ENCODE measurements around the gene FAM219B.

The FAM219B gene

DNA sequence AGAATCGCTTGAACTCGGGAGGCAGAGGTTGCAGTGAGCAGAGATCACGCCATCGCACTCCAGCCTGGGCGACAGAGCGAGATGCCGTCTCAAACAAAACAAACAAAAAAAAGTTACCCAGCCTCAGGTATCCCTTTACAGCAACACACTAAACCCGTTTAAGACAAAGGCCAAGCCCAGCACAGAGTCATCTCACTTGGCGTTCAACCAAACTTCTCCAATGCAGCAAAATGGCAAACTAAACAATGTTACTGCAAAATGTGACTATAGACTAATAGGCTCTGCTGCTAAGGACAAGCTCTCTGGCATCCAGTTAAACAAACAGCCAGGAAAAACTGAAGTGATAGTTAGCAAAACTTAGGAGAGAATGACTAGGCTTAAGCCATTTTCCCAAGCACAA, 6.4 kb upstream of the FAM219B start:
- TF ChIP-seq GATA3 (IDR thresholded peaks at IDR 0.05; ENCODE audit: low read depth, low read length): no peak
- TF ChIP-seq GATA2 (IDR thresholded peaks at IDR 0.05; ENCODE audit: low read depth, low read length): no peak

DNA sequence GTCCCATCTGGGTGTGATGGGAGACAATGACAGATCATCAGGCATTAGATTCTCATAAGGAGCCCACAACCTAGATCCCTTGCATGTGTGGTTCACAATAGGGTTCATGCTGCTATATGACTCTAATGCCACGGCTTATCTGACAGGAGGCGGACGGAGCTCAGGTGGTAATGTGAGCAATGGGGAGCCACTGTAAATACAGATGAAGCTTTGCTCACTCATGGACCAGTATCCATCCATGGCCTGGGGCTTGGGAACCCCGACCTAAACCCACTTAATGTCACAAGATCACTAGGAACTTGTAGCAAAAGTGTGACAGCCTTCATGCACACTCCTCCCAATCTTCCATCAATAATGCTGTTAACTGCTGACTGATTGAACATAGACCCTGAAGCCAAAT, 2.0 kb upstream of the FAM219B start:
- TF ChIP-seq GATA2 (IDR thresholded peaks at IDR 0.05; ENCODE audit: low read depth, low read length): no peak
- no peak for TF ChIP-seq GATA3 (IDR thresholded peaks at IDR 0.05; ENCODE audit: low read depth, low read length)

DNA sequence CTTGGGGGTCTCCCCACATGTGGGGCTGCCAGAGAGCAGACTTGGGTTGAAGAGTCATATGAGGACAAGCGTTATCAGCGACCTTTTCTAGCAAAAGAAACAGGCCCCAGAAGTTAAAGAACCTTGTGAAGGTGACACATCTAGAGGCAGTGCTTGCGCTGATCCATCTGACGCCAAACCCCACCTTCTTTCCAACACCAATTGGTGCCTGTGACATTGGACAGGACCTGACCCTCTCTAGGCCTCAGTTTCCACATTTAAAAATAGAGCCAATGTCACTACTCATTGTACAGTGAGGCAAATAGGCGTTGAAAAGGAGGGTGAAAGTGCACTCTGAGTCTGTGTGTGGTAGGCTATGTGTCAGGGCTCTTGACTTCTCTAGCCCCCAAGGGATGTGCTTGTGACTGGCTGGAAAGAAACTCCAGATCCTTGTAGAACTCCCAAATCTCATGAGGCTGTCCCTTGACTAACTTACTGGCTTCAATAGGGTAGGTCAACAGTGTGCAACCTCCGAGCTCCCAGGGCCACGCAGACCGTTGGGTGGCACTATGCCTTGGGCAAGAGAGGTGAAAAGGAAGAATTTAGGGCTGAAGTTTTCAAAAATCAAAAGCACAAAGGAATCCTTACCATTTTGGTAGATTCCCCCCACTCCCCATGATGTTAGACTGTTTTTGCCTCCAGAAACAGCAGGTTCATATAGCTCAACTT, 666 bp upstream of the FAM219B start:
- no peak for TF ChIP-seq GATA3 (IDR thresholded peaks at IDR 0.05; ENCODE audit: low read depth, low read length)
- no peak for TF ChIP-seq GATA2 (IDR thresholded peaks at IDR 0.05; ENCODE audit: low read depth, low read length)

DNA sequence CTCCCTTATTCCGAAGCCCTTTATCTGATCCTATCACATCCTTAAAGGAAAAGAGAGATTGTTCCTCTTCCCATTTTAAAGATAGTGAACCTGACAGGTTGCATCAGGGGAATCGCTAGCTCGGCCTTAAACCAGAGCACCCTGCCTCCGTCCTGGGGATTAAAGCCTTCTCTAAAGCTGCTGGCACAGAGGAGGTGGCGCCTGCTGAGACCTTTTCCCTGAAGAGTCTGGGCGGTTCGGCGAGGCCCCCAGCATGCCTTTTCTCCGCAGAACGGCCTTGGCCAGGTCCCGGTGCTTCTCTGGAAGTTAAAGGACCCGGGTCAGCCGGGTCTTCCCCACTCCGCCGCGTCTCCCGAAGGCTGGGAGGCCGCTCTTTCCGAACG, 593 bp downstream of the FAM219B start:
- no peak for TF ChIP-seq GATA3 (IDR thresholded peaks at IDR 0.05; ENCODE audit: low read depth, low read length)
- no peak for TF ChIP-seq GATA2 (IDR thresholded peaks at IDR 0.05; ENCODE audit: low read depth, low read length)

DNA sequence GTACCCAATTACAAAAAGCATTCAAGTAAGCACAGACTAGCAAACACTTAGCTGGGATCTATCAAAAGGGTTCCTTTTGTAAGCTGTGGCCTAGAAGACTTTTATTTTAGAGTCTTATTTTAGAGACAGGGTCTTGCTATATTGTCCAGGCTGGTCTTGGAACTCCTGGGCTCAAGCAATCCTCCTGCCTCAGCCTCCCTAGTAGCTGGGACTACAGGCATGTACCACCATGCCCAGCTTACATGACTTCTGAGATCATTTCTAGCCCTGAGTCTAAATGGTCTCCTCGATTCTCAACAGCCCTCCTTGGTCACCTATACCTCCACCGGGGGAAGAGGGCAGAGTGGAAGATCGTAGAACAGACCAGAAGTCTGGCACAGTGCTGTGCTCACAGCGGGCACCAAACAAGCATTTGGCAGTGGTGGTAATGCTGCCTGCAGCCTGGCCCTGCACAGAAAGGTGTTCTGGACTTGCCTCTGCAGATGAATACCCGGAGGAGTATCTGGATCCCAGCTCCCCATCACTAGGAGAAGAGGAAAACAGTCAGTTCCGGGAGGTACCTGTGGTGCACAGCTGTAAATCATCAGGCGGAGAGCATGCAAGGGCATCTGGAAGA, 2.4 kb downstream of the FAM219B start:
- TF ChIP-seq GATA2 (IDR thresholded peaks at IDR 0.05; ENCODE audit: low read depth, low read length) (no peak), GATA3 (IDR thresholded peaks at IDR 0.05; ENCODE audit: low read depth, low read length) (no peak)

DNA sequence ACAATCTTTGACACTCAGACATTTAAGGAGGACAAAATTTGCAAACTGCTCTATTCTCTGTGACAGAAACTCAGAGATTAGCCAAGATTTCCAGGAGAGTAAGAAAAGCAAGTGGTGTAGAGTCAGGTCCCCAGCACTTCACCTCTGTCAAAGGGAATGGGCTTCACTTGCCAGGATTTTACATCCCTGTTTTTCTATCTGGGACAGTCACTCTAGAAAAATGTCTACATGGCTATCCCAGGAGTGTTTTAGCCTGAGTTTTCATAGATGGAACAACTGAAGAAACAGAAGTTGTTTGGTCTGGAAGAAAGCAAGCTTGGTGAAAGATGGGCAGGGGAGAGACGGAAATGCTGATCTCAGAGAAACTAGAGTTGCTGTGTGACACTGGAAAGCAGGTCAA, 3.0 kb downstream of the FAM219B start:
- no peak for TF ChIP-seq GATA3 (IDR thresholded peaks at IDR 0.05; ENCODE audit: low read depth, low read length)
- TF ChIP-seq GATA2 (IDR thresholded peaks at IDR 0.05; ENCODE audit: low read depth, low read length): no peak

DNA sequence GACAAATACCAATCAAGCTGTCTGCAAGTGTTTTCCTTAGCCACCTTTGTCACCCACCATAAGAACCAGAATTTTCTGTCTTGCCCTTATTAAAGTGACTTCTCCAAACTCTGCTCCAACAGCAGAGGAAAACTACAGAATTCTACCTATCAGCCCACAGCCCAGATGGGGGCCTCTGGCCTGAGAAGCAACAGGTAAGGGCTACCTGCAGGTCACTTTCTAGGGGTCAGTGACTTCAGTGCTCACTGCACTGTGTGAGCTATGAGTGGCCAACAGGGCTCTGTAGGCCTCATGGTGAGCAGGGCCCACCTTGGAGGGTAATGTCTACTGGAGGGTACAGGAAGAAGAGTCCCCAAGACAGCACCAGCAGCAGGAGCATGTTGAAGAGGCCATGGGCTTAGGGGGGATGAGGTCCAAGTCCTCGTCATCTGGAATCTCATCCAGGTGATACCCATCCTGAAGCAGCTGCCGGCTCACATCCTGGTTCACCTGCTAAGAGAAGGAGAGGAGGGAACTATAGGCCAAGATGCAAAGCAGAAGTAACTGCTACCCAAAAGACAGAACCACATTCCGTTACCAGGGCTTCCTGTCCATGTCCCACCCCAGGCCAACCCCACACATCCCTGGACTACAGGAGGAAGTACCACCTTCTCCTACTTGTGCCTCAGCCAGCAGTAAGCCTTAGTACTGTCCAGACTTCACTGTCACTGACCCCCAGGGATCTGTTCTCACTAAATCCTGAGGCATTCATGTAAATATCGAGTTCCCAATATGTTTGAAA, 4.2 kb downstream of the FAM219B start:
- TF ChIP-seq GATA2 (IDR thresholded peaks at IDR 0.05; ENCODE audit: low read depth, low read length) (no peak), GATA3 (IDR thresholded peaks at IDR 0.05; ENCODE audit: low read depth, low read length) (no peak)

DNA sequence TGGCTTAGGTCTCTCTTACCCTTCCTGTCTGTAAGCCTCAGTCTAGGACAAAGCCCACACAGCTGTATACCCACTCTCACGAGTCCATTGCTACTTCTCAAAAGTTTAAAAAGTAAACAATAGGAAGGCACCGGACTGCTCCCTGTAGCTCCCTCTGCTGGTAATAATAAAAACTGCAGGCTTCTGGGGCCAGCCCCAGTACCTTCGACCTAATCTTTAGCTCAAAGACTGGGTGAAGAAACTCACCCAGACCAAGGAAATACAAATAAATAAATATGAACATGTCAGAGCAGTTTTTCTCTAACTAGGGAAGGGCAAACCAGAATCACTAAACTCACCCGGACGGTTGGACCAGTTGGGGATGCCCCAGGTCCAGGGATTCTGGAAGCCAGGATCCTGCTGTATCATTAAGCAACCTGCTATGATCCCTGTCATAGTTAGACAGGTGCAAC, 5.0 kb downstream of the FAM219B start:
- TF ChIP-seq GATA2 (IDR thresholded peaks at IDR 0.05; ENCODE audit: low read depth, low read length) (no peak), GATA3 (IDR thresholded peaks at IDR 0.05; ENCODE audit: low read depth, low read length) (no peak)

DNA sequence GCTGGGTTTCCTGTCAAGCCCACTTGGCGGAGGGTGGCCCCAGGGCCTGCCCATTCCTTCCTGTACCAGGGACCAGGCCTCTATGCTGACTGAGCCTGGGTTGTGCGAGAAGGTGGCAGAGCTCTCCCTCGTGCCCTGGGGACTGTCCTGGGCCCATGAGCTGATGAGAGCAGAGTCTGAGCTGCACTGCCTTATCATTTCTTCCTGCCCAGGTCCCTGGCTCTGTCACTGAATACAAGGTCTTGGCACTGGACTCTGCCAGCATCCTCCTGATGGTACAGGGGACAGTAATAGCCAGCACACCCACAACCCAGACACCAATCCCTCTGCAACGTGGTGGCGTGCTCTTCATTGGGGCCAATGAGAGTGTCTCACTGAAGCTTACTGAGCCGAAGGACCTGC, 9.3 kb downstream of the FAM219B start:
- TF ChIP-seq GATA3 (IDR thresholded peaks at IDR 0.05; ENCODE audit: low read depth, low read length) (no peak), GATA2 (IDR thresholded peaks at IDR 0.05; ENCODE audit: low read depth, low read length) (no peak)

DNA sequence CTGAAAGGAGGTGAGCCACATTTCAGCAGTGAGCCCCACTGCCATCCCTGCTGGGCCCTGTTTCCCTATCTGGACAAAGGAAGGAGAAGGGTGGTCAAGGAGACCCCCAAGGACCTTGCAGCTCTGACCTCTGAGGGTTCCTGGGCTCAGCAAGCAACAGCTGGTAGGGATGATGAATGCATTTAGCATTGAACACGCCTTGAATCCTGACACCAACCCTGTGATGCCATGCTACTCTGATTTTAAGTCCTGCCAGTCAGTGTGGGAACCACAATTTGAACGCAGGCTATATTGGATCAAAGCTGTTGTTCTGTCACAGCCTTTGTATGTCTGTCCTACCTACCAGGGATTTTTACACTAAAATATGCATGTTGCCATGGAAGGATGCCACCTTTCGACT, 10.3 kb downstream of the FAM219B start:
- TF ChIP-seq GATA3 (IDR thresholded peaks at IDR 0.05; ENCODE audit: low read depth, low read length) (no peak), GATA2 (IDR thresholded peaks at IDR 0.05; ENCODE audit: low read depth, low read length) (no peak)

DNA sequence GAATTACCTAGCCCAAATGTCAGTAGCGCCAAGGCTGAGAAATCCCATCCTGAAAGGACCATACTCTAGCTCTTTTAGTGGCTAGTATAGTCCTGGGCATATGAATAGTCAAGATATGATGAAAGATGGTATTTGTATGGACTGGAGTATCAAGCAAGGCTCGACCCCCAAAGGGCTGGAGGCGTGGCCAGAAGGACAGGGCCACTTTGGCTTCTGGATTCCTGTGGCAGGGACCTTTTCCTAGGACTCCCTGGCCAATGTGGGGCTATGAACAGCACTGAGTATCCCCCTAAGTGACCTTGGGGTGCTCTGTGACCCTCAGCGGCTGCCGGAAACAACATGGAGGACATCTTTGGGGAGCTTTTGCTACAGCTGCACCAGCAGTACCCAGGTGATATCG, 10.8 kb downstream of the FAM219B start:
- TF ChIP-seq GATA2 (IDR thresholded peaks at IDR 0.05; ENCODE audit: low read depth, low read length): no peak
- no peak for TF ChIP-seq GATA3 (IDR thresholded peaks at IDR 0.05; ENCODE audit: low read depth, low read length)

DNA sequence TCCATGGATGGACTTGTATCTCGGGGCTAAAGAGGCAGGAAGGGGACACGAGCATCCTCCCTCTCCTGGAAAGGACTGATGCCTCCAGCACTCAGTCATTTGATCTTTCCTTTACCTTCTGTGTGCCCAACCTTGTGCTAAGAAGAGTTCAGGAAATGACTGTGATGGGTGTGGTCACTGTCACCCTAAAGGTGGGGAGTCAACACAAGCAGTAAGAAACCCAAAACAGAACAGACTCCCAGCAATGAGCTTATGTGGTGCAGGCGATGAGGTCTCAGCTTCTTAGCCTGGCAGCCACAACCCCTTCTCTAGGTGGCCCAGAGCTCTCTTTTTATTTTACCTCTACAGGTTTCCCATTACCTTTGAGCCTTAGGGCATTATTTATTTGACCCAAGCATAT, 13.0 kb downstream of the FAM219B start:
- TF ChIP-seq GATA2 (IDR thresholded peaks at IDR 0.05; ENCODE audit: low read depth, low read length) (no peak), GATA3 (IDR thresholded peaks at IDR 0.05; ENCODE audit: low read depth, low read length) (no peak)

DNA sequence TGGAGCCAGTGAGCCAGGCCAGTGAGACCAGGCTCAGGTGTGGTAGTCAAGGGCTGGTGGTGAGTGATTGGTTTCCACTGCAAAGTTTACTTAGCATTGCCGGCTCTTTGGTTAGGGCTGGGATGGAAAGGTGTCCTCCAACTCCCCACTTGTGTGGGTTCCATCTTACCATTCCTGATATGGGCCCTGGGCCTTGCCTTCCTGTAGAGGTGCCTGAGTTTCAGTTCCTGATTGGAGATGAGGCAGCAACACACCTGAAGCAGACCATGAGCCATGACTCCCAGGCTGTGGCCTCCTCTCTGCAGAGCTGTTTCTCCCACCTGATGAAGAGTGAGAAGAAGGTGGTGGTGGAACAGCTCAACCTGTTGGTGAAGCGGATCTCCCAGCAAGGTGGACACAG, 13.7 kb downstream of the FAM219B start:
- TF ChIP-seq GATA3 (IDR thresholded peaks at IDR 0.05; ENCODE audit: low read depth, low read length): no peak
- TF ChIP-seq GATA2 (IDR thresholded peaks at IDR 0.05; ENCODE audit: low read depth, low read length): no peak

DNA sequence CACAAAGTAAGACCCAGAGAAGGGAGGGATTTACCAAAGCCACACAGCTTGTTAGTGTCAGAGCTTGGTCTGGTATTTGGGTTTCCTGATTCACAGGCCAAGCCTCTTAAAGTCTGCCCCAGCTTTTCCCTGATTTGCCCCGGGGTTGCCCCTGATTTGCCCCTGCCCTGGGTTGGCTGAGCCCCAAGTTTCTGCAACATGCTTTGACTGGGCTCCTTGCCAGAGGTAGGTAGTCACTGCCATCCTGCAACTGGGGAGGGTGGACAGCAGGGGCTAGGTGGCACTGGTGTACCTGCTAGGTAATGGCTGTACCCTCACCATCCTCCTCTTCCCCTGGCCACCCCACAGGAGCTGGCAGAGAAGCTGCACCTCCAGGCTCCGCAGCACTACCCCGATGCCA, 14.3 kb downstream of the FAM219B start:
- TF ChIP-seq GATA2 (IDR thresholded peaks at IDR 0.05; ENCODE audit: low read depth, low read length) (no peak), GATA3 (IDR thresholded peaks at IDR 0.05; ENCODE audit: low read depth, low read length) (no peak)

DNA sequence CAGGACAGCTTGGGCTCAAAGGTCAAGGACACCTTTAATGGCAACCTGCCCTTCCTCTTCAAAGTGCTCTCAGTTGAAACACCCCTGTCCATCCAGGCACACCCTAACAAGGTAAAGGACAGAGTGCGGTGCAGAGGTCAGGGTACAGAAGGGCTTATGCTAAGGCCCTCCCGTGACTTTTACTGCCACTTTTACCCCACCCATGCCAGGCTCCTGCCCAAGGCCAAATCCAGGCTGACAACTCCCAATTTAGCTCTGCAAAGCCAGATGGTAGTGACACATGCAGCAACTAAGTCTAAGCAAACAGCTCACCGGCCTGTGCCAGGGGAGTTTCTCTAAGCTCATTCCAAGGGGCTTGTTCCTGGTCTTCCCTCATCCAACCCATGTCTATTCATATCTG, 15.2 kb downstream of the FAM219B start:
- TF ChIP-seq GATA3 (IDR thresholded peaks at IDR 0.05; ENCODE audit: low read depth, low read length) (no peak), GATA2 (IDR thresholded peaks at IDR 0.05; ENCODE audit: low read depth, low read length) (no peak)
